SK-N-SH (cell line): Measurements from ENCODE around the gene C7. TPM values are rescaled to one million over a fixed set of nuclear protein-coding genes. Genes with fewer than 3 reads are reported as not detected.

Source experiments
- CTCF ChIA-PET: fragments of 300-600, 350-600 bp; formaldehyde crosslinking; extraction: SDS; loops from one replicate; lab custom pipeline; 2021; lab: Yijun Ruan, JAX
- POLR2A ChIA-PET: fragments of 350-600 bp; sonication (Branson Sonifier 250); formaldehyde crosslinking; extraction: SDS; loops from one replicate; lab custom pipeline; 2020; ENCODE audit warnings: antibody characterized with exemption, inconsistent platforms; lab: Yijun Ruan, JAX
- DNase-seq: peaks from one replicate; pipeline ENCODE4 v3.0.0; 2012
- H2AFZ ChIP-seq: fragments of 200-600 bp; sonication (generic); 2 replicates; pipeline ENCODE4 v1.8.1; 2016; ENCODE audit warnings: antibody characterized with exemption, mild to moderate bottlenecking, low read depth
- H3F3A ChIP-seq: fragments of 200-600 bp; sonication (generic); replicated peaks from 2 replicates; pipeline ENCODE3; 2016; ENCODE audit warnings: antibody characterized with exemption, mild to moderate bottlenecking; ENCODE audit not compliant: insufficient read depth
- H3K27ac ChIP-seq, 2 experiments: fragments of 200-500 bp in 1 of 2; fragments of 200-600 bp in 1 of 2; sonication (Bioruptor generic) in 1 of 2; sonication (generic), shearing (Covaris generic) in 1 of 2; 2 replicates each; pipeline versions ENCODE4 v1.5.1 to v1.6.1; 2014 to 2016; ENCODE audit warnings: low read depth in 2 of 2, inconsistent platforms in 1 of 2, low read length in 1 of 2, mild to moderate bottlenecking in 1 of 2, mixed read lengths in 1 of 2
- H3K27me3 ChIP-seq: fragments of 200-600 bp; sonication (generic), shearing (Covaris generic); 2 replicates; pipeline ENCODE4 v1.6.1; 2016; ENCODE audit warnings: mixed run types; ENCODE audit not compliant: insufficient read depth
- H3K36me3 ChIP-seq, 2 experiments: fragments of 200-500 bp in 1 of 2; fragments of 200-600 bp in 1 of 2; sonication (Bioruptor generic) in 1 of 2; sonication (generic) in 1 of 2; replicated peaks in 1 of 2; 2 replicates each; pipeline versions ENCODE3 to v1.5.1; 2014 to 2016; ENCODE audit warnings: low read length in 1 of 2, mild to moderate bottlenecking in 1 of 2; ENCODE audit not compliant: insufficient read depth in 2 of 2, control insufficient read depth in 1 of 2
- H3K4me1 ChIP-seq, 2 experiments: fragments of 200-500 bp in 1 of 2; fragments of 200-600 bp in 1 of 2; sonication (Bioruptor generic) in 1 of 2; sonication (generic), shearing (Covaris generic) in 1 of 2; 2 replicates each; pipeline versions ENCODE4 v1.5.1 to v1.6.1; 2014 to 2016; ENCODE audit warnings: low read depth in 1 of 2, low read length in 1 of 2, mixed run types in 1 of 2; ENCODE audit not compliant: insufficient read depth in 2 of 2, control insufficient read depth in 1 of 2
- H3K4me2 ChIP-seq: fragments of 200-600 bp; sonication (generic), shearing (Covaris generic); 2 replicates; pipeline ENCODE4 v1.6.1; 2017; ENCODE audit warnings: mixed run types
- H3K4me3 ChIP-seq, 2 experiments: fragments of 200-500 bp in 1 of 2; fragments of 200-600 bp in 1 of 2; sonication (Bioruptor generic) in 1 of 2; sonication (generic), shearing (Covaris generic) in 1 of 2; 2 replicates each; pipeline versions ENCODE4 v1.5.1 to v1.8.1; 2014 to 2016; ENCODE audit warnings: low read depth in 2 of 2, inconsistent platforms in 1 of 2, low read length in 1 of 2, mild to moderate bottlenecking in 1 of 2, mixed read lengths in 1 of 2, moderate library complexity in 1 of 2
- H3K79me2 ChIP-seq: fragments of 200-600 bp; sonication (generic); 2 replicates; pipeline ENCODE4 v1.8.1; 2017; ENCODE audit warnings: mild to moderate bottlenecking; ENCODE audit not compliant: insufficient read depth
- H3K9ac ChIP-seq: fragments of 200-600 bp; sonication (generic); 2 replicates; pipeline ENCODE4 v1.6.1; 2017; ENCODE audit warnings: mixed run types
- H3K9me2 ChIP-seq: fragments of 200-600 bp; sonication (generic); 2 replicates; pipeline ENCODE4 v1.6.1; 2017; ENCODE audit warnings: mixed run types
- H3K9me3 ChIP-seq: fragments of 200-600 bp; sonication (generic); 2 replicates; pipeline ENCODE4 v1.6.1; 2017; ENCODE audit warnings: mixed run types, mild to moderate bottlenecking, moderate library complexity
- H4K20me1 ChIP-seq: fragments of 200-600 bp; sonication (generic); 2 replicates; pipeline ENCODE4 v1.6.1; 2017; ENCODE audit warnings: mild to moderate bottlenecking, mixed run types; ENCODE audit not compliant: insufficient read depth
- CTCF ChIP-seq: fragments of 200-600 bp; sonication (generic); IDR thresholded peaks from 2 replicates; pipeline ENCODE4 v1.6.1; 2017; ENCODE audit warnings: antibody characterized with exemption, mild to moderate bottlenecking, moderate library complexity
- ELF1 ChIP-seq: IDR thresholded peaks from 2 replicates; pipeline ENCODE4 v1.4.0; 2012
- EP300 ChIP-seq, 2 experiments: IDR thresholded peaks; 2 replicates each; pipeline versions ENCODE4 v1.4.0 to v1.6.1; 2012; ENCODE audit warnings: borderline replicate concordance in 1 of 2, low read depth in 1 of 2, low read length in 1 of 2
- FOSL2 ChIP-seq: IDR thresholded peaks from 2 replicates; pipeline ENCODE4 v1.4.0; 2012; ENCODE audit warnings: low read depth, mild to moderate bottlenecking, moderate library complexity, borderline replicate concordance
- FOXJ3 ChIP-seq: sonication (generic); formaldehyde crosslinking; IDR thresholded peaks from 2 replicates; pipeline ENCODE4 v1.5.1; 2020; ENCODE audit warnings: mild to moderate bottlenecking, missing genetic modification reagents
- IRF3 ChIP-seq: fragments of 150-350 bp; IDR thresholded peaks from 2 replicates; pipeline ENCODE4 v1.6.1; 2016; ENCODE audit warnings: mild to moderate bottlenecking, low read depth, low read length
- JUND ChIP-seq: IDR thresholded peaks from 2 replicates; pipeline ENCODE4 v1.4.0; 2012
- MEF2A ChIP-seq: IDR thresholded peaks from 2 replicates; pipeline ENCODE4 v1.4.0; 2012; ENCODE audit warnings: low read depth, borderline replicate concordance
- NFIC ChIP-seq: IDR thresholded peaks from 2 replicates; pipeline ENCODE4 v1.4.0; 2012; ENCODE audit warnings: borderline replicate concordance
- NRF1 ChIP-seq: IDR thresholded peaks from 2 replicates; pipeline ENCODE4 v1.6.1; 2012; ENCODE audit warnings: low read depth, mild to moderate bottlenecking, low read length
- PBX3 ChIP-seq: IDR thresholded peaks from 2 replicates; pipeline ENCODE4; 2012
- POLR2AphosphoS5 ChIP-seq: IDR thresholded peaks from 2 replicates; pipeline ENCODE4 v1.6.1; 2012; ENCODE audit warnings: low read depth, low read length
- RAD21 ChIP-seq: IDR thresholded peaks from 2 replicates; pipeline ENCODE4 v1.6.1; 2012; ENCODE audit warnings: mild to moderate bottlenecking, low read length
- RCOR1 ChIP-seq: fragments of 150-350 bp; IDR thresholded peaks from 2 replicates; pipeline ENCODE4 v1.6.1; 2017; ENCODE audit warnings: antibody characterized with exemption, low read length
- SIN3A ChIP-seq: IDR thresholded peaks from 2 replicates; pipeline ENCODE4 v1.6.1; 2012; ENCODE audit warnings: low read depth, mild to moderate bottlenecking, low read length, moderate library complexity, borderline replicate concordance
- SMC3 ChIP-seq: IDR thresholded peaks from 2 replicates; pipeline ENCODE4 v1.6.1; 2012; ENCODE audit warnings: low read depth, low read length, improper control_type of control experiment
- TEAD4 ChIP-seq: IDR thresholded peaks from 2 replicates; pipeline ENCODE4 v1.4.0; 2012; ENCODE audit warnings: mild to moderate bottlenecking, borderline replicate concordance; ENCODE audit not compliant: insufficient read depth
- YY1 ChIP-seq: IDR thresholded peaks from 2 replicates; pipeline ENCODE4 v1.4.0; 2012; ENCODE audit warnings: low read depth, mild to moderate bottlenecking
- ZBTB33 ChIP-seq: IDR thresholded peaks from 2 replicates; pipeline ENCODE4 v1.4.0; 2012; ENCODE audit warnings: low read depth, borderline replicate concordance
- WGBS: methylation state at CpG from one replicate; pipeline ENCODE4 v1.1.6; 2017; ENCODE audit warnings: low lambda C conversion rate; 5-methylcytosine and 5-hydroxymethylcytosine counted together
- polyA plus RNA-seq, 3 experiments: library from polyadenylated mRNA; depleted of rRNA; stranded (reverse); fragments of >200 nt; gene quantifications; 2 replicates each; pipeline ENCODE4 v1.2.3, GENCODE V29; 2012

The C7 gene
- polyA plus RNA-seq, 1 of the 3 experiments (the other 2 are of a cell fraction): 11.1 TPM

GRCh38 chr5:40932766-40933165 is 23.5 kb downstream of the C7 start:
- WGBS: 35% methylated on average over 2 of the region's 2 CpGs
- H3K27ac ChIP-seq: no peak overlapping the region
- H3K79me2 ChIP-seq: no peaks in the 10 kb centered on the region
- H4K20me1 ChIP-seq: no peaks in the 10 kb centered on the region
- peaks cover 0 to 9% of the 10 kb centered on the region in 2 experiments for H3K36me3 ChIP-seq
- POLR2A ChIA-PET: no interaction called here
- H3K27me3 ChIP-seq: no peaks in the 10 kb centered on the region
- no peaks in the 10 kb centered on the region; a peak in 2 of 4 replicates for H3K4me1 ChIP-seq
- no peak overlapping the region for H2AFZ ChIP-seq
- CTCF ChIA-PET: no interaction called here
- H3K9me3 ChIP-seq: no peaks in the 10 kb centered on the region
- no peaks in the 10 kb centered on the region for H3K9me2 ChIP-seq
- H3K4me2 ChIP-seq: no peak overlapping the region
- no peak overlapping the region for H3K9ac ChIP-seq
- no peaks in the 10 kb centered on the region for H3F3A ChIP-seq
- no peak for DNase-seq
- TF ChIP-seq PBX3: no peak
- TF ChIP-seq FOSL2: no peak
- no peak for TF ChIP-seq CTCF
- no peak for TF ChIP-seq NRF1
- TF ChIP-seq ELF1: no peak
- TF ChIP-seq MEF2A: no peak
- no peak for TF ChIP-seq RCOR1
- no peak for TF ChIP-seq SMC3
- no peak for TF ChIP-seq EP300 (IDR thresholded peaks at IDR 0.05; ENCODE audit: borderline replicate concordance in 1 of 2, low read depth in 1 of 2, low read length in 1 of 2)
- no peak for TF ChIP-seq POLR2AphosphoS5
- no peak for TF ChIP-seq SIN3A
- no peak for TF ChIP-seq TEAD4
- TF ChIP-seq YY1: no peak
- no peak for TF ChIP-seq IRF3
- no peak for TF ChIP-seq JUND
- no peak for TF ChIP-seq NFIC
- no peak for TF ChIP-seq FOXJ3 (CRISPR knock-in tag)
- no peak for TF ChIP-seq ZBTB33
- TF ChIP-seq RAD21: no peak
- H3K4me3 ChIP-seq: no peak overlapping the region
